Measurements from ENCODE around the gene PARD3.
"Not testable (repeated sequence)": the region's sequence is repeated elsewhere in the genome, so short reads cannot be mapped to it uniquely, and the experiment has no call there.

Gene PARD3

GRCh38 chr10:34076443-34076842, 738.7 kb downstream of the PARD3 start:
- no peak for DNase-seq

GRCh38 chr10:34075254-34075926, 739.7 kb downstream of the PARD3 start:
- DNase-seq: no peak

- DNase-seq: no peak
Measured at GRCh38 chr10:34074051-34074450, 741.0 kb downstream of the PARD3 start.

GRCh38 chr10:34067741-34068140, 747.4 kb downstream of the PARD3 start:
- not testable (repeated sequence) for DNase-seq

GRCh38 chr10:34063592-34063991, 751.5 kb downstream of the PARD3 start:
- DNase-seq: no peak

GRCh38 chr10:34061841-34062240, 753.3 kb downstream of the PARD3 start:
- no peak for DNase-seq
